GM12878 (cell line): ENCODE measurements around the gene ANKMY1. TPM values are rescaled to one million over a fixed set of nuclear protein-coding genes. Genes with fewer than 3 reads are reported as not detected.

ENCODE experiments used
- ATAC-seq: fragments of 200-7000 bp; cut with Tn5 transposase; 3 replicates; pipeline ENCODE4 v1.9.1; 2020; ENCODE audit warnings: mild to moderate bottlenecking, moderate library complexity
- BruUV-seq: library from RNA; stranded (reverse); fragments of 400-500 nt; replicated peaks from 2 replicates; lab custom pipeline; 2021; lab: Mats Ljungman, UMichigan
- CTCF ChIA-PET: fragments of 300-600 bp; sonication (Branson Sonifier 250); formaldehyde crosslinking; extraction: SDS; loops from one replicate; lab custom pipeline; 2021; ENCODE audit warnings: inconsistent platforms; lab: Yijun Ruan, JAX
- POLR2A ChIA-PET: fragments of 350-600 bp; formaldehyde crosslinking; extraction: SDS; loops from one replicate; lab custom pipeline; 2021; ENCODE audit warnings: inconsistent platforms; lab: Charles Lee
- RAD21 ChIA-PET: fragments of 300-600 bp; sonication (Branson Sonifier 250); formaldehyde crosslinking; loops from one replicate; lab custom pipeline; 2023; ENCODE audit warnings: antibody characterized with exemption; ENCODE audit not compliant: unreplicated experiment; lab: Charles Lee
- SMC1A ChIA-PET: fragments of 300-600 bp; sonication (Branson Sonifier 250); formaldehyde crosslinking; loops from one replicate; lab custom pipeline; 2023; ENCODE audit not compliant: unreplicated experiment, uncharacterized antibody; lab: Charles Lee
- DNase-seq: peaks from one replicate; pipeline ENCODE4 v3.0.0-alpha.2; 2011; ENCODE audit warnings: low read depth, low spot score
- FAIRE-seq: peaks from 3 replicates; lab custom pipeline; 2011; peaks lifted over from hg19 to GRCh38; lab: Jason Lieb, UNC
- H2AFZ ChIP-seq: 2 replicates; pipeline ENCODE4 v1.6.0; 2011; ENCODE audit warnings: low read depth, low read length, control low read depth; ENCODE audit not compliant: control insufficient read depth
- H3K27ac ChIP-seq: 2 replicates; pipeline ENCODE4 v1.5.1; 2011; ENCODE audit warnings: control low read depth; ENCODE audit not compliant: control insufficient read depth, insufficient read depth
- H3K27me3 ChIP-seq, 2 experiments: replicated peaks in 1 of 2; 2 replicates each; pipeline versions ENCODE4 v1.6.0 to v1.6.1; 2011; ENCODE audit warnings: low read length in 1 of 2; ENCODE audit not compliant: control insufficient read depth in 2 of 2, insufficient read depth in 2 of 2
- H3K36me3 ChIP-seq, 2 experiments: 2 replicates each; pipeline ENCODE4 v1.5.1; 2011; ENCODE audit warnings: low read length in 1 of 2; ENCODE audit not compliant: control insufficient read depth in 2 of 2, insufficient read depth in 2 of 2
- H3K4me1 ChIP-seq: 2 replicates; pipeline ENCODE4 v1.6.1; 2011; ENCODE audit warnings: mild to moderate bottlenecking, low read length, moderate library complexity, mixed read lengths; ENCODE audit not compliant: control insufficient read depth, insufficient read depth
- H3K4me2 ChIP-seq: 2 replicates; pipeline ENCODE4 v1.6.0; 2011; ENCODE audit warnings: control low read depth; ENCODE audit not compliant: control insufficient read depth, insufficient read depth
- H3K4me3 ChIP-seq: fragments of 200-600 bp; sonication (generic); 2 replicates; pipeline ENCODE4 v1.5.1; 2016
- H3K79me2 ChIP-seq: 2 replicates; pipeline ENCODE4 v1.6.0; 2011; ENCODE audit warnings: low read length; ENCODE audit not compliant: control insufficient read depth, insufficient read depth
- H3K9ac ChIP-seq: 2 replicates; pipeline ENCODE4 v1.8.0; 2011; ENCODE audit warnings: low read length, control low read depth, mixed read lengths; ENCODE audit not compliant: control insufficient read depth, insufficient read depth
- H3K9me3 ChIP-seq: replicated peaks from 3 replicates; pipeline ENCODE4 v1.5.1; 2011; ENCODE audit warnings: mild to moderate bottlenecking, low read length; ENCODE audit not compliant: control insufficient read depth, insufficient read depth
- H4K20me1 ChIP-seq: 2 replicates; pipeline ENCODE4 v1.6.0; 2011; ENCODE audit not compliant: control insufficient read depth, insufficient read depth
- CHD1 ChIP-seq: IDR thresholded peaks from 2 replicates; pipeline ENCODE4 v1.6.1; 2012; ENCODE audit warnings: low read depth, low read length, improper control_type of control experiment
- EP300 ChIP-seq, 2 experiments: fragments of 150-350 bp in 1 of 2; IDR thresholded peaks; 2 replicates each; pipeline ENCODE4 v1.6.1; 2011 to 2012; ENCODE audit warnings: low read depth in 2 of 2, low read length in 2 of 2, borderline replicate concordance in 1 of 2, improper control_type of control experiment in 1 of 2, inconsistent platforms in 1 of 2; ENCODE audit not compliant: control insufficient read depth in 1 of 2
- FOS ChIP-seq: IDR thresholded peaks from 3 replicates; pipeline ENCODE4 v1.6.1; 2011; ENCODE audit warnings: borderline replicate concordance; ENCODE audit not compliant: insufficient read length; ENCODE audit errors: extremely low read depth
- FOXM1 ChIP-seq: IDR thresholded peaks from 2 replicates; pipeline ENCODE4 v1.6.1; 2012; ENCODE audit warnings: low read depth, mild to moderate bottlenecking, inconsistent platforms, low read length, moderate library complexity
- HDGF ChIP-seq: fragments of 450-650 bp; IDR thresholded peaks from 2 replicates; pipeline ENCODE4 v1.6.1; 2016; ENCODE audit warnings: antibody characterized with exemption
- NFIC ChIP-seq: IDR thresholded peaks from 2 replicates; pipeline ENCODE4 v1.6.1; 2012; ENCODE audit warnings: low read depth, mild to moderate bottlenecking, inconsistent platforms, low read length, moderate library complexity
- NFXL1 ChIP-seq: fragments of 450-650 bp; IDR thresholded peaks from 2 replicates; pipeline ENCODE4 v1.6.1; 2017; ENCODE audit warnings: antibody characterized with exemption, mild to moderate bottlenecking, borderline replicate concordance
- RELB ChIP-seq: fragments of 450-650 bp; IDR thresholded peaks from 2 replicates; pipeline ENCODE4 v1.6.1; 2017; ENCODE audit warnings: low read depth, mild to moderate bottlenecking, moderate library complexity
- SIN3A ChIP-seq: IDR thresholded peaks from 2 replicates; pipeline ENCODE4 v1.6.1; 2012; ENCODE audit warnings: low read depth, low read length, improper control_type of control experiment
- TCF3 ChIP-seq: IDR thresholded peaks from 2 replicates; pipeline ENCODE4 v1.6.1; 2012; ENCODE audit warnings: low read depth, mild to moderate bottlenecking, low read length, borderline replicate concordance; ENCODE audit not compliant: insufficient read depth
- USF2 ChIP-seq: IDR thresholded peaks from 2 replicates; pipeline ENCODE4 v1.6.1; 2011; ENCODE audit warnings: low read depth, low read length, improper control_type of control experiment, borderline replicate concordance
- WGBS: methylation state at CpG from one replicate; pipeline ENCODE4 v1.1.6; 2016; ENCODE audit warnings: low lambda C conversion rate; ENCODE audit not compliant: insufficient replicate concordance, insufficient coverage; ENCODE audit errors: missing lambda C conversion rate; 5-methylcytosine and 5-hydroxymethylcytosine counted together
- in situ Hi-C: fragments of 300-500 bp; cut with MboI; formaldehyde crosslinking; loops from 9 replicates; pipeline ENCODE4 v1.14.3; 2018; ENCODE audit warnings: mixed read lengths
- intact Hi-C: fragments of 100-400 bp; cut with micrococcal nuclease; formaldehyde crosslinking; loops from one replicate; pipeline ENCODE4 v1.14.2; 2022; ENCODE audit not compliant: unreplicated experiment
- polyA plus RNA-seq, 11 experiments: library from polyadenylated mRNA; depleted of rRNA in 4 of 11; unstranded in 6 of 11; stranded (reverse) in 5 of 11; fragments of >200 nt; fragmentation: Nextera tagmentation in 4 of 11; fragmentation: Illumina TruSeq in 1 of 11; extraction: Ambion mirVana in 4 of 11; extraction: Trizol in 1 of 11; gene quantifications; 1 replicate in 1 of 11; 2 replicates in 10 of 11; pipeline versions ENCODE4 v1.2.1 to v1.2.3, GENCODE V29; 2011 to 2016; ENCODE audit warnings: inconsistent platforms in 2 of 11, missing spikeins in 2 of 11, low read depth in 1 of 11
- total RNA-seq, 4 experiments: library from RNA; depleted of rRNA in 3 of 4; stranded (reverse); fragments of >200 nt in 3 of 4; fragmentation: Illumina TruSeq in 1 of 4; extraction: Trizol in 1 of 4; gene quantifications; 2 replicates each; pipeline versions ENCODE4 v1.2.1 to v1.2.3, GENCODE V29; 2013 to 2021

The ANKMY1 gene
- total and polyA plus RNA-seq, 10 of the 15 experiments (the other 5 are each of a cell fraction or from before 2014, with no cell fraction given): 1.1 to 15.3 (median 11.1) TPM

- RAD21 ChIA-PET: no interaction called here
- ATAC-seq (no peak), DNase-seq (no peak), FAIRE-seq (no peak)
- intact Hi-C loops (no loop called here), in situ Hi-C loops (no loop called here)
- no peaks in the 10 kb centered on the region for H3K9me3 ChIP-seq
- H3K27ac ChIP-seq: no peak overlapping the region
- H2AFZ ChIP-seq: no peak overlapping the region
- no peaks in the 10 kb centered on the region for H3K27me3 ChIP-seq
- no peak overlapping the region for H3K4me3 ChIP-seq
- SMC1A ChIA-PET: no interaction called here
- BruUV-seq: no TSS peak
- H4K20me1 ChIP-seq: no peaks in the 10 kb centered on the region
- H3K4me1 ChIP-seq: no peaks in the 10 kb centered on the region
- no peak overlapping the region for H3K9ac ChIP-seq
- no peaks in the 10 kb centered on the region for H3K79me2 ChIP-seq
- CTCF ChIA-PET: no interaction called here
- no peaks in the 10 kb centered on the region for H3K36me3 ChIP-seq
- POLR2A ChIA-PET: no interaction called here
- TF ChIP-seq SIN3A: no peak
- TF ChIP-seq CHD1: no peak
- TF ChIP-seq USF2: no peak
- no peak for TF ChIP-seq FOXM1
- no peak for TF ChIP-seq RELB
- no peak for TF ChIP-seq EP300 (IDR thresholded peaks at IDR 0.05; ENCODE audit: borderline replicate concordance in 1 of 2, control insufficient read depth in 1 of 2, low read depth in 2 of 2, low read length in 2 of 2)
- TF ChIP-seq HDGF: no peak
- TF ChIP-seq FOS: no peak
- no peak for TF ChIP-seq NFXL1
- no peak for TF ChIP-seq NFIC
- no peak for TF ChIP-seq TCF3
- TF ChIP-seq, all 136 proteins: peak for 0
- 86% methylated on average over 40 of the region's 43 CpGs for WGBS
- no peak overlapping the region for H3K4me2 ChIP-seq
Measured at GRCh38 chr2:240464514-240465241, 93.1 kb downstream of the ANKMY1 start.
